ENCODE data around the gene CHD1.

GRCh38 chr5:98962587-98962986 lies 33.8 kb upstream of the CHD1 start:
- TF ChIP-seq POLR2A (IDR thresholded peaks at IDR 0.05) (no peak), CTCF (IDR thresholded peaks at IDR 0.05) (no peak)

Data from tibial nerve (tissue), 3 donors.